Lung microvascular endothelial cell (primary cell): ENCODE data around the gene PLCH1. TPM values are rescaled to one million over a fixed set of nuclear protein-coding genes. Genes with fewer than 3 reads are reported as not detected.

Experiments
- DNase-seq, 2 donors: peaks; one replicate each; pipeline versions ENCODE4 v3.0.0 to v3.0.0-alpha.2; 2010; ENCODE audit warnings: low read depth in 2 of 2
- total RNA-seq: library from RNA; depleted of rRNA; stranded (reverse); fragments of >200 nt; gene quantifications from 2 replicates; pipeline ENCODE4 v1.2.1, GENCODE V29; 2014

PLCH1 gene
- total RNA-seq, 1 donor from 2014 or later: not detected

- no peak for DNase-seq
Observed at GRCh38 chr3:155347901-155348300, 397.0 kb downstream of the PLCH1 start.

GRCh38 chr3:155342344-155342743 is 402.5 kb downstream of the PLCH1 start:
- DNase-seq: no peak

- DNase-seq: no peak
Observed at GRCh38 chr3:155339052-155339451, 405.8 kb downstream of the PLCH1 start.

GRCh38 chr3:155335724-155336354 is 409.0 kb downstream of the PLCH1 start:
- no peak for DNase-seq

- peak; percentile 4 to 50 for DNase-seq
Observed at GRCh38 chr3:155334914-155335723, 409.8 kb downstream of the PLCH1 start.

- DNase-seq: no peak
Observed at GRCh38 chr3:155334215-155334913, 410.5 kb downstream of the PLCH1 start.

GRCh38 chr3:155332716-155333115 is 412.2 kb downstream of the PLCH1 start:
- no peak for DNase-seq

GRCh38 chr3:155331078-155331477 is 413.8 kb downstream of the PLCH1 start:
- DNase-seq: no peak

- DNase-seq: no peak
Observed at GRCh38 chr3:155330370-155330769, 414.5 kb downstream of the PLCH1 start.

GRCh38 chr3:155329513-155330048 is 415.3 kb downstream of the PLCH1 start:
- DNase-seq: no peak

- DNase-seq: no peak
Observed at GRCh38 chr3:155327871-155328270, 417.0 kb downstream of the PLCH1 start.

GRCh38 chr3:155327430-155327829 is 417.4 kb downstream of the PLCH1 start:
- DNase-seq: no peak

GRCh38 chr3:155326901-155327300 is 418.0 kb downstream of the PLCH1 start:
- DNase-seq: no peak

- DNase-seq: no peak
Observed at GRCh38 chr3:155326244-155326643, 418.6 kb downstream of the PLCH1 start.

Other genes with a start within 250 kb of the PLCH1 start
- 0.87 and 1.4 TPM in 2 replicates for gene C3orf33, start 61.2 kb upstream of the PLCH1 start, total RNA-seq
- 10.9 and 15.7 TPM in 2 replicates for gene SLC33A1, start 109.4 kb upstream of the PLCH1 start, total RNA-seq
- gene GMPS, start 125.6 kb upstream of the PLCH1 start, total RNA-seq: 8.7 and 9.3 TPM in 2 replicates